Measurements from ENCODE around the gene AFF2.

GRCh38 chrX:148611993-148612392 lies 111.6 kb downstream of the AFF2 start:
- TF ChIP-seq CTCF (IDR thresholded peaks at IDR 0.05) (no peak), POLR2A (IDR thresholded peaks at IDR 0.05) (no peak)
